Stimulated activated CD4-positive, alpha-beta T cell treated with anti-CD3 and anti-CD28 coated beads, Interleukin-4, amount 100 ng/mL, for 24 hours (primary cell): ENCODE measurements around the gene AMOTL1.
"Not testable (repeated sequence)": the region's sequence is repeated elsewhere in the genome, so short reads cannot be mapped to it uniquely, and the experiment has no call there.

Experiments
- DNase-seq: peaks from one replicate; pipeline ENCODE4 v3.0.0-alpha.2; 2020

AMOTL1 gene

GRCh38 chr11:94770563-94771120 is 2.5 kb downstream of the AMOTL1 start:
- no peak for DNase-seq

- no peak for DNase-seq
Observed at GRCh38 chr11:94771390-94771789, 3.2 kb downstream of the AMOTL1 start.

DNA sequence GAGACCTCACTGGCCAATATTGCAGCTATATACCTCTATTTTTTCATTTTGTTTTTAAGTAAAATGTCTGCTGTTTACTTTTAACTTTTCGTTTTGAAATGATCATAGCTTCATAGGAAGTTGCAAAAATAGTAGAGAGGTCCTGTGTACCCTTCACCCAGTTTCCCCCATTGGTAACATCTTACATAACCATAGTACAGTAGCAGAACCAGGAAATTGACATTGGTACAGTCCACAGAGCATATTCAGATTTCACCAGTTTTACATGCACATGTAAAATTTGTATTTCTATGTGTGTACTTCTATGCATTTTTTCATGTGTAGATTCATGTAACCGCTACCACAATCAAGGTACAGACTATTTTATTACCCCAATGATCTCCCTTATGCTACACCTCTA is 3.8 kb downstream of the AMOTL1 start:
- no peak for DNase-seq

DNA sequence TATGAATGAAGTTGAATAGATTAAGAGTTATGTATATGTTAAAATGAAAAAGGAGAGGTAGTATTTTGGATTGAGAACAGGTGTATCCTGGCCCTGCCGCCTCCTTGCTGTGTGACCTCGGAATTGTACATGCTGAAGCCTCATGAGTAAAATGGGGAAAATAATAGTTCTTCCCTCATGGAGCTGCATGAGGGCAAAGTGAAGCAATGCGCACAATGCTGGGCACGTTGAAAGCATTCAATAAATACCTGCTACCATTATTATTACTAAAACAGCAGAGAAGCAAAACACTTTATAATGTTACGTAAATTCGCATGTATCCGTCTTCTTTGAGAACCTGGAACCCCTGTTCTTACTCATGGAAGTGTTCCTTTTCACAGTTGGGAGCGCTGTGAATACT is 5.7 kb downstream of the AMOTL1 start:
- DNase-seq, result no peak

GRCh38 chr11:94774345-94774744 is 6.2 kb downstream of the AMOTL1 start:
- no peak for DNase-seq

DNA sequence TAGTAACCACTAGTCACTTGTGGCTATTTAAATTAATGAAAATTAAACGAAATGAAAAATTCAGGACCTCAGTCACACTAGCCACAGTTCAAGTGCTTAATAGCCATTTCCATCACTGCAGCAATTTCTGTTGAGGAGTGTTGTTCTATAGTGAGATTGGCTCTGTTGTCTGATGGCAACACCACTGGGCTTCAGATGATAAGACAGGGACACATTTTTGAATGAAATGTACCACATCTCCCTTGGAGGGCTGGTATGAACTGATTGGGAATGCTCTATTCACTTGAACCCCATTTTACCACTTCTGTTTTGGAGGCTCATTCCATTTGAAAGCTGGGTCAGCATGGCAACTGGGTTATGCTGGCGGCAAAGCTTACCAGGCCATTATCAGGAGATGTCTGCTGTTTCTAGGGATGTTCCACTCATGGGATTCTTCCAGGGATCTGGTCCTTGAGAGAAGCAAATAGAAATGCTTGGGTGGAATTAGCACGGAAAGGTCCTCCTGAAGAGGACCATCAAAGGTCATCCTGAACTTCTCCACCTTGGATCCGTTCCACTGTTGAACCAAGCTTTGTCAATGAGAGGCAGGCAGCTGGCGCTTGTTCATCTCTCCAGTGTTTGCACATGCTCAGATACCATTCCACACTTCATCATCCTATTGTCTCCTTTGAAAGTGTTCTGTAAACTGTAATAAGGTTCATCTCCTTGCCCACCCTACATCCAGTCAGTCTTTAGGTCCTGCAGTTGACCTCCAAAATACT is 7.6 kb downstream of the AMOTL1 start:
- no peak for DNase-seq

DNA sequence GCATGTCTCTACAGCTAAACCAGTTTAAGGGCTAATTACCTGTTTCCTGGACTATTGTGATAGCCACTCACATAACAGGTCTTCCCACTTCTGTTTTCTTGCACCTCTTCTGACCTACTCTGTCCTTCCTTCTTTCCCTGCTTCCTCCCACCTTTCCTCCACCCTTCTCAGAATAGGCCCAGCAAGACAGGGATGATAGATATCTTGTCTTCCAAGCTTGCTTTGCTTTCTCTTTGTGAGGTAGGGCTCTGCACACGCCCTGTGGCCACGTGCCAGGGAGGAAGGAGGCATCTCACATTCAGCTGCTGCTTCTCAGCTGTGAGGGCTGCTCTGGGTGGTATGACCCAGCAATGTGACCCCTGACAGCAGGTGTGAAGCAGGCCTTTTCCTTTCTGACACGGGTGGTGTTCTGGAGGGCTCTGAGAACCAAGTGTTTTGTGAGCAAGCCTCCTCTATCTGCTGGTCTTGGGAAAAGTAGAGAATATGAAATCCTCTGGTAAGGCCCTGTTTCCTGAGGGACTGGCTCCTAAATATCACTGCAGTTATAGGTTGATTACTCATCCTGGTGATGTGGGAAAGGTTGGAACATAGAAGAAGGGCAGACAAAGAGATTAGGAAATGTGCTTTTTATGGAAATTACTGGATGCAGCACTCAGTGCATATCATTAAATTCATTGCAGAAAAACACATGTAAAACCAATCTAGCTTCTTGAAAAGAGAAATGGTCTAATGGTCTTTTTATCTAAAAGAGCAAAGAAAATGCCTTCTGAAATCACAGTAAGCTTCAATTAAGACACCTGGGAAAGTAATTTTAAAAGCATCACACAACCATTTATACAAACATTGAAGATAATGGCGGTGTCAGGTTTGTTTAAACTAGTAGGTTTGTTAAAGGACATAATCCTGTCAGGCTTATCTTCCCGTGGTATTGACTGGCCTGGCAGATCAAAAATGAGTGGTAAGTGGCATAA is 8.5 kb downstream of the AMOTL1 start:
- DNase-seq, result no peak

DNA sequence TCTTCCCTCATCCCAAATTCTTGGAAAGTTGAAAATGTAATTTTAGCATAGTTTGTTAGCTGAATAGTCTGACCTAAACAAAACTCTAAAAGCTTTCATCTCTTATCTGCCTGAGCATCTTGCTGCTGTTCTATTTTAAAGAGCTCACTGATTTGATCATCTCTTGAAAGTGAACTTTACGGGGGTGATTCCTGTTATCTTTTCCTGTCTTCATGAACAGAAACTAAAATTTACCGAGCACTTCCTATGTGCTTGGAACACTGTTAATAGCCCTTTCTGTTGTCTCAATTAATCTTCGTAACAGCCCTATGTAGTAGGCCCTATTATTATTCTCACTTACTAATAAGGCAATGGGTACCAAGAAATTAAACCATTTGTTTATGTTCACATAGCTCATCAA is 12.3 kb downstream of the AMOTL1 start:
- no peak for DNase-seq

DNA sequence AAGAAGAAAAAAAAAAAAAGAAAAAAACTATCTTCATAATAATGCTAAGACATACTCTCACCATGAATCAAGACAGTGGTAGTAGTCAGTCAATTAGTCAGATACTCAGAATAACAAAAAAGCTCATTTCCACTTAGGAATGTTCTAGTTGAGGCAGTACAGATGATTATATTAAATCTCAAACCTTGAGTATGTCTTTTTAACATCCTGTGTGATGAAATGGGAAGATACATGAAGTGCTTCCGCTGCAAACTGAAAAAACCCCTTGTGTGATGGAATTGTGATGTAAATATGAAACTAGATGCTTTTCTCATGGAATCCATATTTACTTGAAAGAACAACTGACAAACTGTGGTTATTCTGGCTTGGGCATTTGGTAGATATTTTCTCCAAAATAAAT is 13.7 kb downstream of the AMOTL1 start:
- DNase-seq, result no peak

GRCh38 chr11:94782446-94782845 is 14.3 kb downstream of the AMOTL1 start:
- no peak for DNase-seq

DNA sequence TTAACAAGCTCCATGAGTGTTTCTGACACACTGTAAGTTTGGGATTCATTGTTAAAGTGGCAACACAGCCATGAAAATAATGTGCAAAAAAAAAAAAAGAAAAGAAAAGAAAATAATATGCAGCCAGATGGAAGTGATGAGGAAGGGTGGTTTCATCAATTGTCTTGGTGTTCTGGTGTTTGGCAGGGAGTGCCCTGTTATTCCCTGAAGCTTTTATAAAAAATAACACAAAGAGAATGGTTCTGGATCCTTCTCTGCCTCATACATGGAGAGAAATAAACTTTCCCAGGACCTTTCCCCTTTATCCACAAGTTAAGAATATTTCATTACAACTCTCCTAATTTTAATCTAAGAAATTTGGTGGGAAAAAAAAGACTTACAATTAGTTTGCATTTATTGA is 16.7 kb downstream of the AMOTL1 start:
- DNase-seq, result no peak

DNA sequence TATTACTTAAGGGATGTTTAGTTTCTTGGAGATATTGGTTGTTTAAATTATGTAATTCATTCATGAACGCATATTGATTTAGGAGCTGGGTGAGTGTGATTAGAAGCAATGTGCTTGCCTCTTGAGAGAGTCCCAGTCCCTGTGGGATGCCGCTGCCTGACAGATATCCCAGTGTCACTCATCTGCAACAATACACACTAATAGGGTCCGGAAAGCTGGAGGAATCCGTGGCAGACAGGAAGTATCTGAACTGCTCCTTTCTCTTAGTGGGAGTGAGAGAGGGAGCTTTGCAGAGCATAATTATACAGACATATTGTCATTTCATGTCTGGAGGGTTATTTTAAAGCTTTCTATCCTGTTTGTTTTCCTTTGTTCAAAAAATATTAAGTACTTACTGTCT is 17.4 kb downstream of the AMOTL1 start:
- no peak for DNase-seq

DNA sequence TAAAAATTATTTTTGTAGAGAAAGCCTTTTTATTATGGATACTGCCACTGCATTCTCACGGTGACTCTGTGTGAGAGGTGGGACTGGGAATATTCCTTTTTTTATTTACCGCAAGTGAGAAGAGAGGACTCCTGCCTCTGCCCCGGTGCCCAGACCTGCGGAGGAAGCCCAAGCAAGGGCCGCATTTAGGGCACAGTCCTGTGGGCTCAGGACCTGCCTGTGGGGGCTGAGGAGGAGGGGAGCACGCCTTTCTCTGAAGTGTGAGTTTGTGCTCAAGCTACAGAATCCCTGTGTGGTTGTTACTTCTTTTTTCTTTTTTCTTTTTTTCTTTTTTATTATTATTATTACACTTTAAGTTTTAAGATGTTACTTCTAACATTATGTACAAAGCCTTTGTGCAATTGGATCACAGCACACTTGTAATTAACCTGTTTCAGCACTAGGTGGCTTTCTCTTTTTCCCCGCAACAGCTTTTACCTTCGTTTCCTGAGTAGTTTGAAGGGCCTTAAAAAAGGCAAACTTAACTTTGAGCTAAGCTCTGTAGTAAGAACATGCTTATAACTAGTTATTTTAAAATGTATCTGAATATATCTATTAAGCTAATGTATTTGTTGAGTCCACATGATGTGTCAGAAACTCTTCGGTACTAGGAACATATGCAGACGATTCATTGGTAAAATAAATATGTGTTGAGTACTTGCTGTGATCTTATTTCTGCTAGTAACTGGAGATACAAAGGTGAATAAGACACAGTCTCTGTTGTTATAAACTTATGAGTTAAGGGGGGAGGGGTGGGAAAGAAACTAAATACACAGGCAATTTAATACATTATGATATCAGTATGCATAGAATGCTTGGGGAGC is 18.3 kb downstream of the AMOTL1 start:
- DNase-seq, result no peak

DNA sequence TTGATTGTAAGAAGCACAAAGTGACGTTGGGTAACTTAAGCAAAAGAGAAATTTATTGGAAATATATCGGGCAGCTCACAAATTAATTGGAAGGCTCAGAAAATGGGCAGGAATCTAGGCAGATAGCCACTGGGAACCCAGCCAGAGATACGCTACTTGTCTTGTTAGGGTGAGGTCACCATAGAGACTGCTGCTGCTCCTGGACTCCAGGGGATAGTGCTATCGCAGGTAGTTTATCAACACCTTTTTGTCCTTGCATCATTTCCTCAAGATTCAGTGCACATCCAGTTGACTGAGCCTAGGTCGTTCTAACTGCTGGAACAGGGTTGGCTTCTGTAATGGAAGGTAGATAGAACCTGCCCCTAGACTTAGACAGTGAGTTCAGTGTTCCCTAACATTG is 19.6 kb downstream of the AMOTL1 start:
- DNase-seq, result no peak

DNA sequence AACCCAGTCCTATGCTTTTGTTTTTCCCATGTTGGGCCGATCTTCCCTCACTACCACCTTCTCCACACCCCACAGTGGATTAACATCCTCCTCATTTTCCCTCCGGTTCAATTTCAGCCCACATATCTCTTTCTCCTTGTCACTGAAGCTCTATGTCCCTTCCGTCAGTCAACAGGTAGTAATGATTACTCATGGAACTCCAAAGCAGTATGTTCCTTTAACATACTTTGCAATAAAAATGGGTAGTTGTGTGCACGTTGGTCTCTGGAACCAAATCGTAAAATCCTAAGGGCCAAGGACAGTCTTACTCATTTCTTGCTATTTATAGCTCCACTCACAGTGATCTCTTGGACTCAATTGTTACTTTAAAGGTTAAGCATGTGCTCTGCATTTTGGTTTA is 20.2 kb downstream of the AMOTL1 start:
- no peak for DNase-seq

GRCh38 chr11:94790197-94790596 is 22.0 kb downstream of the AMOTL1 start:
- DNase-seq, result no peak

DNA sequence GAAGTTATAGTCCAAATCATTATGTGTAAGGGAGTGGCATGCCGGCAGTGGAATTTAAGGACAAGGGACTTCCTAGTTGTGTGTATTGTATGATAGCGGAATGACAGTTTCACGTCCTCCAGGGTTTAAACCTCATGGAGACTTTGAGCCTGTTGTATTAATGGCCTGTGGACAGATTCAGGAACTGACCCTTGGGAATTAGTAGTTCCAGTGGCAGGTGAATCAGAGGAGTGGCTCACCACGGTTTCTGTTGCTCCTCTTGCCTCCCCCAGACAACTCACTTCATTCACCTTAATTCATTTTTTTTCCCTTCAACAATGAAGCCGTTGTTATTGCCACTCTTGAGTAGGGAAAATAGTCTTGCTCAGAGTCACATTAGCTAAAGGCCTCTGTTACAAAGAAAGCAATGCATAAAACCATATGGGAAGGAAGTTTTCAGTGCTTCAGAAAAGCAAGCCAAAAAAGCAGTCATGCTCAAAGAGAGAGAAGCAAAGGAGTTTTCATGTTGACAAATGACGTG is 22.6 kb downstream of the AMOTL1 start:
- no peak for DNase-seq

- DNase-seq, result no peak
Observed at GRCh38 chr11:94791216-94791889, 23.2 kb downstream of the AMOTL1 start.

DNA sequence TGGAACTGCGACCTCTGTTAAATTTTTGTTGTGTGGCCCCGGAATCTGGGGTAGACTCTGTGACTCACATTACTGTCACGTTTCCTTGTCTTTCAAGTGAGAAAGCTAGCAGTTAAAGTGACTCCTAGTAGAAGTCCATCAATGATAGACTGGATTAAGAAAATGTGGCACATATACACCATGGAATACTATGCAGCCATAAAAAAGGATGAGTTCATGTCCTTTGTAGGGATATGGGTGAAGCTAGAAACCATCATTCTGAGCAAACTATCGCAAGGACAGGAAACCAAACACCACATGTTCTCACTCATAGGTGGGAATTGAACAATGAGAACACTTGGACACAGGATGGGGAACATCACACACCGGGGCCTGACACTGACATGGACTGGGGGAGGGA is 23.8 kb downstream of the AMOTL1 start:
- DNase-seq, result not testable (repeated sequence)

- no peak for DNase-seq
Observed at GRCh38 chr11:94792451-94792850, 24.3 kb downstream of the AMOTL1 start.

GRCh38 chr11:94793002-94793401 is 24.8 kb downstream of the AMOTL1 start:
- no peak for DNase-seq

DNA sequence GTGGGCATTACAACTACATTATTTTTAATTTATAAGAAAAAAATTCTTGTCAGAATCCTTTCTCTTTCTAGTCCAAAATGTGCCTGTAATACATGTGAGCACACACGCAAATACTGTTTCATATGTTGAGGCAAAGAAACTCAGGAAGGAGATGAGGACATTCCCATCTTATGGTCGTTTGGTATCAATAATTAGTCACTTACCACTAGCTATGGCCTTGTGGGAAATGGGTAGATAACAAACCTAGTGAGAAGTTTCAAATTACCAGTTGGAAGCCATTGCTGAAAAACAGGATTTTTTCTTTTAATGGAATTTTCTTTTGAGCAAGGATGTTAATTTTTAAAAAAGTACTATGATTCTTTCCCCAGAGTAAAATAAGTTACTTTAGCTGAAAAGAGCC is 25.7 kb downstream of the AMOTL1 start:
- no peak for DNase-seq
